ENCODE measurements around the gene ZIC4.

ZIC4 gene

GRCh38 chr3:147406028-147406931 is at the start of gene ZIC4:
TSS of gene ZIC4 (minus strand) at chr3:147406543. CDS start at chr3:147402797, 3,746 bp downstream.
- no peak for DNase-seq (ENCODE audit: low spot score)

- DNase-seq (ENCODE audit: low spot score), result no peak
Measured at GRCh38 chr3:147449669-147450068, 43.3 kb upstream of the ZIC4 start.

- no peak for DNase-seq (ENCODE audit: low spot score)
Measured at GRCh38 chr3:147447224-147447623, 40.9 kb upstream of the ZIC4 start.

GRCh38 chr3:147431751-147432150 is 25.4 kb upstream of the ZIC4 start:
- DNase-seq (ENCODE audit: low spot score), result no peak

GRCh38 chr3:147428754-147429153 is 22.4 kb upstream of the ZIC4 start:
- DNase-seq (ENCODE audit: low spot score), result no peak

- DNase-seq (ENCODE audit: low spot score), result no peak
Measured at GRCh38 chr3:147428326-147428725, 22.0 kb upstream of the ZIC4 start.

GRCh38 chr3:147427746-147428145 is 21.4 kb upstream of the ZIC4 start:
- DNase-seq (ENCODE audit: low spot score), result no peak

- DNase-seq (ENCODE audit: low spot score), result no peak
Measured at GRCh38 chr3:147426931-147427330, 20.6 kb upstream of the ZIC4 start.

- DNase-seq (ENCODE audit: low spot score), result no peak
Measured at GRCh38 chr3:147425388-147425850, 19.1 kb upstream of the ZIC4 start.

GRCh38 chr3:147424581-147425387 is 18.4 kb upstream of the ZIC4 start:
- no peak for DNase-seq (ENCODE audit: low spot score)

GRCh38 chr3:147423798-147424580 is 17.6 kb upstream of the ZIC4 start:
- no peak for DNase-seq (ENCODE audit: low spot score)

- no peak for DNase-seq (ENCODE audit: low spot score)
Measured at GRCh38 chr3:147423537-147423797, 17.1 kb upstream of the ZIC4 start.

- DNase-seq (ENCODE audit: low spot score), result no peak
Measured at GRCh38 chr3:147422601-147423536, 16.5 kb upstream of the ZIC4 start.

GRCh38 chr3:147422196-147422595 is 15.9 kb upstream of the ZIC4 start:
- DNase-seq (ENCODE audit: low spot score), result no peak

GRCh38 chr3:147421184-147421912 is 15.0 kb upstream of the ZIC4 start:
- no peak for DNase-seq (ENCODE audit: low spot score)

GRCh38 chr3:147420353-147421183 is 14.2 kb upstream of the ZIC4 start:
- no peak for DNase-seq (ENCODE audit: low spot score)

- DNase-seq (ENCODE audit: low spot score), result no peak
Measured at GRCh38 chr3:147419781-147420224, 13.5 kb upstream of the ZIC4 start.

- DNase-seq (ENCODE audit: low spot score), result no peak
Measured at GRCh38 chr3:147418808-147419701, 12.7 kb upstream of the ZIC4 start.
